GM19463 (cell line): Measurements from ENCODE around the gene SLC26A11.
A peak's percentile ranks its signal among the peaks of the same experiment; 100 is the strongest.

Experiments used
- ATAC-seq: cut with Tn5 transposase; IDR thresholded peaks from one replicate; pipeline ENCODE4 v1.9.1; 2021; ENCODE audit warnings: mild to moderate bottlenecking, moderate library complexity; ENCODE audit not compliant: unreplicated experiment

The SLC26A11 gene

GRCh38 chr17:80217703-80218362 is 2.4 kb upstream of the SLC26A11 start:
- no peak for ATAC-seq

- no peak for ATAC-seq
Measured at GRCh38 chr17:80218391-80218790, 1.8 kb upstream of the SLC26A11 start.

- peak; percentile 56 for ATAC-seq
Measured at GRCh38 chr17:80219013-80219762, 1.0 kb upstream of the SLC26A11 start.

GRCh38 chr17:80219763-80220053 is 519 bp upstream of the SLC26A11 start:
- ATAC-seq, result peak; percentile 21

GRCh38 chr17:80220736-80221215 is 549 bp downstream of the SLC26A11 start:
- no peak for ATAC-seq

GRCh38 chr17:80221351-80222105 is 1.3 kb downstream of the SLC26A11 start:
- ATAC-seq, result no peak

GRCh38 chr17:80222376-80223141 is 2.3 kb downstream of the SLC26A11 start:
- no peak for ATAC-seq

GRCh38 chr17:80223142-80223815 is 3.1 kb downstream of the SLC26A11 start:
- ATAC-seq, result no peak

GRCh38 chr17:80223838-80224497 is 3.7 kb downstream of the SLC26A11 start:
- ATAC-seq, result no peak

GRCh38 chr17:80224683-80225082 is 4.5 kb downstream of the SLC26A11 start:
- ATAC-seq, result no peak

GRCh38 chr17:80225230-80225629 is 5.0 kb downstream of the SLC26A11 start:
- ATAC-seq, result no peak

GRCh38 chr17:80227156-80227555 is 6.9 kb downstream of the SLC26A11 start:
- no peak for ATAC-seq

- ATAC-seq, result no peak
Measured at GRCh38 chr17:80227666-80228065, 7.4 kb downstream of the SLC26A11 start.

GRCh38 chr17:80228477-80228876 is 8.2 kb downstream of the SLC26A11 start:
- no peak for ATAC-seq

GRCh38 chr17:80229011-80229410 is 8.8 kb downstream of the SLC26A11 start:
- no peak for ATAC-seq

- ATAC-seq, result no peak
Measured at GRCh38 chr17:80232438-80232837, 12.2 kb downstream of the SLC26A11 start.

GRCh38 chr17:80233202-80233601 is 13.0 kb downstream of the SLC26A11 start:
- ATAC-seq, result no peak

- ATAC-seq, result no peak
Measured at GRCh38 chr17:80236911-80237310, 16.7 kb downstream of the SLC26A11 start.

GRCh38 chr17:80237386-80237785 is 17.2 kb downstream of the SLC26A11 start:
- no peak for ATAC-seq

- ATAC-seq, result no peak
Measured at GRCh38 chr17:80242505-80242904, 22.3 kb downstream of the SLC26A11 start.
